HepG2 (cell line): Measurements from ENCODE around the gene COL5A2. TPM values are rescaled to one million over a fixed set of nuclear protein-coding genes. Genes with fewer than 3 reads are reported as not detected.
A peak's percentile ranks its signal among the peaks of the same experiment; 100 is the strongest.

Experiments used
- ATAC-seq: fragments of 200-7000 bp; cut with Tn5 transposase; 3 replicates; pipeline ENCODE4 v1.9.1; 2020; ENCODE audit warnings: mild to moderate bottlenecking, moderate library complexity
- BruUV-seq: library from RNA; stranded (reverse); fragments of 400-500 nt; replicated peaks from 2 replicates; lab custom pipeline; 2021; lab: Mats Ljungman, UMichigan
- CTCF ChIA-PET: fragments of 300-600 bp; formaldehyde crosslinking; extraction: SDS; loops from one replicate; lab custom pipeline; 2021; ENCODE audit warnings: low total read pairs, inconsistent platforms, low intra/inter-chr PET ratio; lab: Yijun Ruan, JAX
- POLR2A ChIA-PET: fragments of 350-600 bp; sonication (Branson Sonifier 250); formaldehyde crosslinking; loops from one replicate; lab custom pipeline; 2020; ENCODE audit warnings: antibody characterized with exemption, inconsistent platforms; lab: Yijun Ruan, JAX
- DNase-seq: peaks from one replicate; pipeline ENCODE4 v3.0.0-alpha.2; 2015; ENCODE audit warnings: low spot score
- FAIRE-seq: peaks from 3 replicates; lab custom pipeline; 2011; peaks lifted over from hg19 to GRCh38; lab: Jason Lieb, UNC
- H2AFZ ChIP-seq: one replicate; pipeline ENCODE4 v1.6.1; 2011; ENCODE audit warnings: low read length, inconsistent platforms
- H3K27ac ChIP-seq: fragments of 300-600 bp; 3 replicates; pipeline ENCODE4 v1.8.0; 2011; ENCODE audit warnings: mixed run types, mild to moderate bottlenecking, mixed read lengths, low read length, inconsistent platforms; ENCODE audit not compliant: insufficient read depth; ENCODE audit errors: extremely low read length
- H3K27me3 ChIP-seq, 2 experiments: fragments of 200-600 bp in 1 of 2; 2 replicates in 1 of 2; 3 replicates in 1 of 2; pipeline versions ENCODE4 v1.6.0 to v1.8.0; 2011; ENCODE audit warnings: low read length in 2 of 2, mild to moderate bottlenecking in 2 of 2, moderate library complexity in 2 of 2, inconsistent platforms in 1 of 2; ENCODE audit not compliant: insufficient read depth in 2 of 2, control insufficient read depth in 1 of 2
- H3K36me3 ChIP-seq, 2 experiments: fragments of 200-600 bp in 1 of 2; replicated peaks in 1 of 2; 2 replicates in 1 of 2; 3 replicates in 1 of 2; pipeline versions ENCODE4 v1.5.1 to v1.8.0; 2011; ENCODE audit warnings: low read length in 2 of 2, inconsistent platforms in 1 of 2; ENCODE audit not compliant: insufficient read depth in 2 of 2, control insufficient read depth in 1 of 2
- H3K4me1 ChIP-seq: 2 replicates; pipeline ENCODE4 v1.5.1; 2012; ENCODE audit warnings: low read length, inconsistent platforms; ENCODE audit not compliant: insufficient read depth
- H3K4me2 ChIP-seq: 2 replicates; pipeline ENCODE4 v1.6.0; 2011; ENCODE audit warnings: low read depth, low read length, inconsistent platforms
- H3K4me3 ChIP-seq, 3 experiments: fragments of 200-600 bp in 1 of 3; sonication (generic), shearing (Covaris generic) in 1 of 3; replicated peaks in 1 of 3; 2 replicates each; pipeline ENCODE4 v1.5.1; 2011 to 2016; ENCODE audit warnings: low read length in 3 of 3, inconsistent platforms in 2 of 3, low read depth in 2 of 3, mild to moderate bottlenecking in 2 of 3, control low read depth in 1 of 3, mixed read lengths in 1 of 3; ENCODE audit not compliant: insufficient read depth in 1 of 3
- H3K79me2 ChIP-seq: one replicate; pipeline ENCODE4 v1.6.1; 2011; ENCODE audit warnings: low read length, inconsistent platforms; ENCODE audit not compliant: insufficient read depth
- H3K9ac ChIP-seq: 2 replicates; pipeline ENCODE4 v1.6.0; 2011; ENCODE audit warnings: mild to moderate bottlenecking, low read depth, low read length, inconsistent platforms; ENCODE audit not compliant: insufficient read depth
- H3K9me3 ChIP-seq: 2 replicates; pipeline ENCODE4 v1.5.1; 2012; ENCODE audit warnings: mild to moderate bottlenecking, low read length
- H4K20me1 ChIP-seq: 2 replicates; pipeline ENCODE4 v1.6.0; 2011; ENCODE audit warnings: inconsistent platforms, mild to moderate bottlenecking, low read length, moderate library complexity; ENCODE audit not compliant: insufficient read depth
- NCOA2 ChIP-seq: sonication (generic); formaldehyde crosslinking; IDR thresholded peaks from 2 replicates; pipeline ENCODE4 v1.8.0; 2022; ENCODE audit warnings: inconsistent platforms
- SMAD9 ChIP-seq: sonication (generic); formaldehyde crosslinking; IDR thresholded peaks from 2 replicates; pipeline ENCODE4 v1.5.1; 2020; ENCODE audit warnings: mild to moderate bottlenecking, missing genetic modification reagents
- THAP9 ChIP-seq: sonication (generic); formaldehyde crosslinking; IDR thresholded peaks from 2 replicates; pipeline ENCODE4; 2020; ENCODE audit warnings: missing genetic modification reagents, mild to moderate bottlenecking, borderline replicate concordance
- ZNF781 ChIP-seq: sonication (generic); formaldehyde crosslinking; IDR thresholded peaks from 2 replicates; pipeline ENCODE4 v1.5.1; 2020; ENCODE audit warnings: borderline replicate concordance, mild to moderate bottlenecking, missing genetic modification reagents; ENCODE audit errors: not compliant biosample characterization
- WGBS: methylation state at CpG from one replicate; pipeline ENCODE4 v1.1.6; 2017; ENCODE audit warnings: low lambda C conversion rate; 5-methylcytosine and 5-hydroxymethylcytosine counted together
- in situ Hi-C: cut with HindIII; loops from 2 replicates; pipeline ENCODE4 v1.10.0; 2017; ENCODE audit warnings: low pct_unique_long_range_greater_than_20kb; ENCODE audit not compliant: extremely low pct_ligation_motif_present
- intact Hi-C: fragments of 100-400 bp; cut with micrococcal nuclease; formaldehyde crosslinking; loops from one replicate; pipeline ENCODE4 v1.10.0; 2022; ENCODE audit not compliant: unreplicated experiment
- polyA plus RNA-seq, 8 experiments: library from polyadenylated mRNA; depleted of rRNA in 3 of 8; stranded (reverse) in 7 of 8; unstranded in 1 of 8; fragments of >200 nt; fragmentation: Illumina TruSeq in 4 of 8; extraction: Trizol in 4 of 8; gene quantifications; 2 replicates each; pipeline versions ENCODE4 v1.2.1 to v1.2.3, GENCODE V29; 2011 to 2016; ENCODE audit warnings: low read depth in 4 of 8, missing spikeins in 1 of 8, mixed read lengths in 1 of 8; ENCODE audit not compliant: insufficient read depth in 1 of 8
- total RNA-seq, 5 experiments: library from RNA; depleted of rRNA; stranded (reverse); fragments of >200 nt; fragmentation: Illumina TruSeq; extraction: Trizol; gene quantifications; 2 replicates each; pipeline ENCODE4 v1.2.3, GENCODE V29; 2016; ENCODE audit warnings: low read depth in 1 of 5
- TF ChIP-seq, protein P1 (sequence below): sonication (generic); formaldehyde crosslinking; IDR thresholded peaks from 2 replicates; pipeline ENCODE4 v1.4.0; 2020; ENCODE audit warnings: missing genetic modification reagents
- TF ChIP-seq, protein P2 (sequence below): sonication (generic); formaldehyde crosslinking; IDR thresholded peaks from 2 replicates; pipeline ENCODE4 v1.4.0; 2020; ENCODE audit warnings: missing genetic modification reagents

COL5A2 gene
- total and polyA plus RNA-seq, 2 of the 13 experiments (the other 11 are each of a cell fraction or from before 2014, with no cell fraction given): 0.83 to 1.5 TPM

DNA sequence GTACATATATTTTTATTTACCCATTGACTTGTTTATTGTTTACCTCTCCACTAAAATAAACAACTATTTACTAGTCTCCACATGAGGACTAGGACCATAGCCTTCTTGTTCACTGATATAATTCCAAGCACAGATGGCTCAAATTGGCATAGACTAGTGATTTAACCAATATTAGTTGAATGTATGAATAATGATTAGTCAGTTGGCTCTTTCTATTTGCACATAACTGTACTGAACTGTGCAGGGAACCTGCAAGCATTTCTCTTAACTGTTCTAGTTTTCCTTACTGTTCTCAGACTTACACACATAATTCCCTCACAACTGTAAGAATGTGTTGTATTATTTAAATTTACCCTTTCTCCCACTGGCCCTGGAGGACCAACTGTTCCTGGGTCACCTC lies 113.5 kb downstream of the COL5A2 start (continued):
- TF ChIP-seq THAP9 (CRISPR knock-in tag) (no peak), SMAD9 (CRISPR knock-in tag) (no peak), NCOA2 (CRISPR knock-in tag) (no peak)
- TF ChIP-seq, protein P1, sequence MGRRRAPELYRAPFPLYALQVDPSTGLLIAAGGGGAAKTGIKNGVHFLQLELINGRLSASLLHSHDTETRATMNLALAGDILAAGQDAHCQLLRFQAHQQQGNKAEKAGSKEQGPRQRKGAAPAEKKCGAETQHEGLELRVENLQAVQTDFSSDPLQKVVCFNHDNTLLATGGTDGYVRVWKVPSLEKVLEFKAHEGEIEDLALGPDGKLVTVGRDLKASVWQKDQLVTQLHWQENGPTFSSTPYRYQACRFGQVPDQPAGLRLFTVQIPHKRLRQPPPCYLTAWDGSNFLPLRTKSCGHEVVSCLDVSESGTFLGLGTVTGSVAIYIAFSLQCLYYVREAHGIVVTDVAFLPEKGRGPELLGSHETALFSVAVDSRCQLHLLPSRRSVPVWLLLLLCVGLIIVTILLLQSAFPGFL (CRISPR knock-in tag): no peak

GRCh38 chr2:189060096-189060642 lies 119.4 kb downstream of the COL5A2 start:
- in situ Hi-C loops: no loop called here
- CTCF ChIA-PET: no interaction called here

More at GRCh38 chr2:189060096-189060642, 119.4 kb downstream of the COL5A2 start:
- Histone ChIP-seq H3K79me2 (no peaks in the 10 kb centered on the region), H3K27me3 (no peaks in the 10 kb centered on the region), H2AFZ (no peak overlapping the region), H3K9me3 (no peaks in the 10 kb centered on the region), H3K9ac (no peak overlapping the region), H3K4me2 (no peak overlapping the region), H3K4me1 (peaks cover 17% of the 10 kb centered on the region), H3K36me3 (no peaks in the 10 kb centered on the region), H3K4me3 (no peak overlapping the region), H3K27ac (no peak overlapping the region), H4K20me1 (no peaks in the 10 kb centered on the region)
- DNase-seq (no peak), ATAC-seq (no peak), FAIRE-seq (no peak)
- BruUV-seq: no TSS peak
- 0% methylated on average over 1 of the region's 1 CpG for WGBS
- intact Hi-C loops: no loop called here
- POLR2A ChIA-PET: interaction anchor here (1.2 kb wide), 1 partner anchor 10 kb away, joined by 4 read pairs; no protein-coding TSS in a partner anchor
- TF ChIP-seq, protein P2, sequence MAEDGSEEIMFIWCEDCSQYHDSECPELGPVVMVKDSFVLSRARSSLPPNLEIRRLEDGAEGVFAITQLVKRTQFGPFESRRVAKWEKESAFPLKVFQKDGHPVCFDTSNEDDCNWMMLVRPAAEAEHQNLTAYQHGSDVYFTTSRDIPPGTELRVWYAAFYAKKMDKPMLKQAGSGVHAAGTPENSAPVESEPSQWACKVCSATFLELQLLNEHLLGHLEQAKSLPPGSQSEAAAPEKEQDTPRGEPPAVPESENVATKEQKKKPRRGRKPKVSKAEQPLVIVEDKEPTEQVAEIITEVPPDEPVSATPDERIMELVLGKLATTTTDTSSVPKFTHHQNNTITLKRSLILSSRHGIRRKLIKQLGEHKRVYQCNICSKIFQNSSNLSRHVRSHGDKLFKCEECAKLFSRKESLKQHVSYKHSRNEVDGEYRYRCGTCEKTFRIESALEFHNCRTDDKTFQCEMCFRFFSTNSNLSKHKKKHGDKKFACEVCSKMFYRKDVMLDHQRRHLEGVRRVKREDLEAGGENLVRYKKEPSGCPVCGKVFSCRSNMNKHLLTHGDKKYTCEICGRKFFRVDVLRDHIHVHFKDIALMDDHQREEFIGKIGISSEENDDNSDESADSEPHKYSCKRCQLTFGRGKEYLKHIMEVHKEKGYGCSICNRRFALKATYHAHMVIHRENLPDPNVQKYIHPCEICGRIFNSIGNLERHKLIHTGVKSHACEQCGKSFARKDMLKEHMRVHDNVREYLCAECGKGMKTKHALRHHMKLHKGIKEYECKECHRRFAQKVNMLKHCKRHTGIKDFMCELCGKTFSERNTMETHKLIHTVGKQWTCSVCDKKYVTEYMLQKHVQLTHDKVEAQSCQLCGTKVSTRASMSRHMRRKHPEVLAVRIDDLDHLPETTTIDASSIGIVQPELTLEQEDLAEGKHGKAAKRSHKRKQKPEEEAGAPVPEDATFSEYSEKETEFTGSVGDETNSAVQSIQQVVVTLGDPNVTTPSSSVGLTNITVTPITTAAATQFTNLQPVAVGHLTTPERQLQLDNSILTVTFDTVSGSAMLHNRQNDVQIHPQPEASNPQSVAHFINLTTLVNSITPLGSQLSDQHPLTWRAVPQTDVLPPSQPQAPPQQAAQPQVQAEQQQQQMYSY (CRISPR knock-in tag): 0 out of 2 replicates have a peak, but pooled peaks have one; percentile 31
- no peak for TF ChIP-seq ZNF781 (CRISPR knock-in tag)
